GM12878 (cell line): ENCODE measurements around the gene FAM118B. TPM values are rescaled to one million over a fixed set of nuclear protein-coding genes. Genes with fewer than 3 reads are reported as not detected.

Experiments
- ATAC-seq: fragments of 200-7000 bp; cut with Tn5 transposase; 3 replicates; pipeline ENCODE4 v1.9.1; 2020; ENCODE audit warnings: mild to moderate bottlenecking, moderate library complexity
- BruUV-seq: library from RNA; stranded (reverse); fragments of 400-500 nt; replicated peaks from 2 replicates; lab custom pipeline; 2021; lab: Mats Ljungman, UMichigan
- CTCF ChIA-PET: fragments of 300-600 bp; sonication (Branson Sonifier 250); formaldehyde crosslinking; extraction: SDS; loops from one replicate; lab custom pipeline; 2021; ENCODE audit warnings: inconsistent platforms; lab: Yijun Ruan, JAX
- POLR2A ChIA-PET: fragments of 350-600 bp; formaldehyde crosslinking; extraction: SDS; loops from one replicate; lab custom pipeline; 2021; ENCODE audit warnings: inconsistent platforms; lab: Charles Lee
- RAD21 ChIA-PET: fragments of 300-600 bp; sonication (Branson Sonifier 250); formaldehyde crosslinking; loops from one replicate; lab custom pipeline; 2023; ENCODE audit warnings: antibody characterized with exemption; ENCODE audit not compliant: unreplicated experiment; lab: Charles Lee
- SMC1A ChIA-PET: fragments of 300-600 bp; sonication (Branson Sonifier 250); formaldehyde crosslinking; loops from one replicate; lab custom pipeline; 2023; ENCODE audit not compliant: unreplicated experiment, uncharacterized antibody; lab: Charles Lee
- DNase-seq: peaks from one replicate; pipeline ENCODE4 v3.0.0-alpha.2; 2011; ENCODE audit warnings: low read depth, low spot score
- FAIRE-seq: peaks from 3 replicates; lab custom pipeline; 2011; peaks lifted over from hg19 to GRCh38; lab: Jason Lieb, UNC
- H2AFZ ChIP-seq: 2 replicates; pipeline ENCODE4 v1.6.0; 2011; ENCODE audit warnings: low read depth, low read length, control low read depth; ENCODE audit not compliant: control insufficient read depth
- H3K27ac ChIP-seq: 2 replicates; pipeline ENCODE4 v1.5.1; 2011; ENCODE audit warnings: control low read depth; ENCODE audit not compliant: control insufficient read depth, insufficient read depth
- H3K27me3 ChIP-seq, 2 experiments: replicated peaks in 1 of 2; 2 replicates each; pipeline versions ENCODE4 v1.6.0 to v1.6.1; 2011; ENCODE audit warnings: low read length in 1 of 2; ENCODE audit not compliant: control insufficient read depth in 2 of 2, insufficient read depth in 2 of 2
- H3K36me3 ChIP-seq, 2 experiments: 2 replicates each; pipeline ENCODE4 v1.5.1; 2011; ENCODE audit warnings: low read length in 1 of 2; ENCODE audit not compliant: control insufficient read depth in 2 of 2, insufficient read depth in 2 of 2
- H3K4me1 ChIP-seq: 2 replicates; pipeline ENCODE4 v1.6.1; 2011; ENCODE audit warnings: mild to moderate bottlenecking, low read length, moderate library complexity, mixed read lengths; ENCODE audit not compliant: control insufficient read depth, insufficient read depth
- H3K4me2 ChIP-seq: 2 replicates; pipeline ENCODE4 v1.6.0; 2011; ENCODE audit warnings: control low read depth; ENCODE audit not compliant: control insufficient read depth, insufficient read depth
- H3K4me3 ChIP-seq: fragments of 200-600 bp; sonication (generic); 2 replicates; pipeline ENCODE4 v1.5.1; 2016
- H3K79me2 ChIP-seq: 2 replicates; pipeline ENCODE4 v1.6.0; 2011; ENCODE audit warnings: low read length; ENCODE audit not compliant: control insufficient read depth, insufficient read depth
- H3K9ac ChIP-seq: 2 replicates; pipeline ENCODE4 v1.8.0; 2011; ENCODE audit warnings: low read length, control low read depth, mixed read lengths; ENCODE audit not compliant: control insufficient read depth, insufficient read depth
- H3K9me3 ChIP-seq: replicated peaks from 3 replicates; pipeline ENCODE4 v1.5.1; 2011; ENCODE audit warnings: mild to moderate bottlenecking, low read length; ENCODE audit not compliant: control insufficient read depth, insufficient read depth
- H4K20me1 ChIP-seq: 2 replicates; pipeline ENCODE4 v1.6.0; 2011; ENCODE audit not compliant: control insufficient read depth, insufficient read depth
- CBFB ChIP-seq: IDR thresholded peaks from 2 replicates; pipeline ENCODE4 v1.6.1; 2016; ENCODE audit warnings: antibody characterized with exemption, low read depth
- GABPA ChIP-seq: IDR thresholded peaks from 2 replicates; pipeline ENCODE4 v1.6.1; 2014; ENCODE audit warnings: antibody characterized with exemption, low read depth, mild to moderate bottlenecking, inconsistent platforms
- LARP7 ChIP-seq: fragments of 450-650 bp; IDR thresholded peaks from 2 replicates; pipeline ENCODE4 v1.6.1; 2017; ENCODE audit warnings: mild to moderate bottlenecking
- MEF2B ChIP-seq: fragments of 450-650 bp; IDR thresholded peaks from 2 replicates; pipeline ENCODE4 v1.6.1; 2018; ENCODE audit warnings: mild to moderate bottlenecking, moderate library complexity; ENCODE audit not compliant: partially characterized antibody, poor library complexity, severe bottlenecking
- NFYB ChIP-seq: IDR thresholded peaks from 2 replicates; pipeline ENCODE4 v1.6.1; 2011; ENCODE audit warnings: low read depth, mild to moderate bottlenecking, low read length, improper control_type of control experiment, moderate library complexity; ENCODE audit not compliant: insufficient read depth
- POU2F2 ChIP-seq: IDR thresholded peaks from 3 replicates; pipeline ENCODE4 v1.6.1; 2011; ENCODE audit warnings: low read depth, mild to moderate bottlenecking, low read length, borderline replicate concordance
- RBBP5 ChIP-seq: fragments of 200-600 bp; sonication (generic); conservative IDR thresholded peaks from 2 replicates; pipeline ENCODE4 v1.6.1; 2016
- SIX5 ChIP-seq: IDR thresholded peaks from 2 replicates; pipeline ENCODE4 v1.6.1; 2011; ENCODE audit warnings: mild to moderate bottlenecking, low read depth, low read length, moderate library complexity; ENCODE audit not compliant: severe bottlenecking
- SP1 ChIP-seq: IDR thresholded peaks from one replicate; pipeline ENCODE4 v1.6.1; 2011; ENCODE audit warnings: low read depth, low read length
- TCF3 ChIP-seq: IDR thresholded peaks from 2 replicates; pipeline ENCODE4 v1.6.1; 2012; ENCODE audit warnings: low read depth, mild to moderate bottlenecking, low read length, borderline replicate concordance; ENCODE audit not compliant: insufficient read depth
- TCF7 ChIP-seq: IDR thresholded peaks from 2 replicates; pipeline ENCODE4 v1.6.1; 2014; ENCODE audit warnings: antibody characterized with exemption, borderline replicate concordance
- YY1 ChIP-seq: IDR thresholded peaks from 2 replicates; pipeline ENCODE4 v1.6.1; 2011; ENCODE audit warnings: low read depth, mild to moderate bottlenecking, low read length
- ZNF24 ChIP-seq: fragments of 450-650 bp; IDR thresholded peaks from 2 replicates; pipeline ENCODE4 v1.6.1; 2017; ENCODE audit warnings: antibody characterized with exemption, mild to moderate bottlenecking
- WGBS: methylation state at CpG from one replicate; pipeline ENCODE4 v1.1.6; 2016; ENCODE audit warnings: low lambda C conversion rate; ENCODE audit not compliant: insufficient replicate concordance, insufficient coverage; ENCODE audit errors: missing lambda C conversion rate; 5-methylcytosine and 5-hydroxymethylcytosine counted together
- in situ Hi-C: fragments of 300-500 bp; cut with MboI; formaldehyde crosslinking; loops from 9 replicates; pipeline ENCODE4 v1.14.3; 2018; ENCODE audit warnings: mixed read lengths
- intact Hi-C: fragments of 100-400 bp; cut with micrococcal nuclease; formaldehyde crosslinking; loops from one replicate; pipeline ENCODE4 v1.14.2; 2022; ENCODE audit not compliant: unreplicated experiment
- polyA plus RNA-seq, 11 experiments: library from polyadenylated mRNA; depleted of rRNA in 4 of 11; unstranded in 6 of 11; stranded (reverse) in 5 of 11; fragments of >200 nt; fragmentation: Nextera tagmentation in 4 of 11; fragmentation: Illumina TruSeq in 1 of 11; extraction: Ambion mirVana in 4 of 11; extraction: Trizol in 1 of 11; gene quantifications; 1 replicate in 1 of 11; 2 replicates in 10 of 11; pipeline versions ENCODE4 v1.2.1 to v1.2.3, GENCODE V29; 2011 to 2016; ENCODE audit warnings: inconsistent platforms in 2 of 11, missing spikeins in 2 of 11, low read depth in 1 of 11
- total RNA-seq, 4 experiments: library from RNA; depleted of rRNA in 3 of 4; stranded (reverse); fragments of >200 nt in 3 of 4; fragmentation: Illumina TruSeq in 1 of 4; extraction: Trizol in 1 of 4; gene quantifications; 2 replicates each; pipeline versions ENCODE4 v1.2.1 to v1.2.3, GENCODE V29; 2013 to 2021
- TF ChIP-seq, protein P1 (sequence below): fragments of 450-650 bp; IDR thresholded peaks from 2 replicates; pipeline ENCODE4 v1.6.1; 2016; ENCODE audit warnings: mild to moderate bottlenecking
- TF ChIP-seq, protein P2 (sequence below): fragments of 450-650 bp; IDR thresholded peaks from 2 replicates; pipeline ENCODE4 v1.6.1; 2017; ENCODE audit warnings: antibody characterized with exemption, mild to moderate bottlenecking, moderate library complexity
- TF ChIP-seq, protein P3 (sequence below): fragments of 450-650 bp; IDR thresholded peaks from 2 replicates; pipeline ENCODE4 v1.6.1; 2017; ENCODE audit warnings: mild to moderate bottlenecking, moderate library complexity

The FAM118B gene
- total and polyA plus RNA-seq, 10 of the 15 experiments (the other 5 are each of a cell fraction or from before 2014, with no cell fraction given) = 12.8 to 29.7 (median 16.5) TPM

DNA sequence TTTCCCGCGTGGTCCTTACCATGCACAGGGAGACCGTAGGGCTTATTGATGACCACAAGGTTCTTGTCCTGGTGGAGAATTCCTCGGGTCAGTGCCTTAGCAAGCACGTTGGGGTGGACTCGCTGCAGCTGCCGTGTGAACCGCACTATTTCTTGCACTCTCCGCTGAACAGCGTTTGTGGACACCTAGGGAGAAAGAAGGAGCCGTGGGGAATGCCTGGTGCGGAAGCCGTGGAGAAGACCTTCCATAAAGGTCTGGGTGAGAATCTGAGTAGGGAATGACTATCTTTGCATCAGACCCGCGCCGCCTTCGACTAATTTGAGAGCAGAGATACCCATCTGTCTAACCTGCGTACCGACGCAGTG, 729 bp upstream of the FAM118B start:
- BruUV-seq = no TSS peak
- peak overlapping the region; percentile 82 for H3K4me2 ChIP-seq
- H3K9me3 ChIP-seq = no peaks in the 10 kb centered on the region
- H3K4me1 ChIP-seq = peaks cover 3% of the 10 kb centered on the region
- POLR2A ChIA-PET = interaction anchor here (1.0 to 1.5 kb wide), 2 partner anchors 13 to 88 kb away, joined by 3 read pairs; no protein-coding TSS in a partner anchor
- intact Hi-C loops (loop anchor here (5.0 kb wide), 1 partner anchor 56 kb away; the partner anchor contains the start of genes FOXRED1 and SRPRA), in situ Hi-C loops (no loop called here)
- H3K27me3 ChIP-seq = no peaks in the 10 kb centered on the region
- peaks cover 16% of the 10 kb centered on the region for H3K79me2 ChIP-seq
- RAD21 ChIA-PET = interaction anchor here (1.2 to 1.5 kb wide), 2 partner anchors 22 to 93 kb away, joined by 3 to 4 read pairs; partner anchors contain the start of gene DCPS
- ATAC-seq = no peak; the same call in 2 of the 3 replicates
- SMC1A ChIA-PET = interaction anchor here (1.0 to 2.2 kb wide), 3 partner anchors 10 to 30 kb away, joined by 3 to 10 read pairs (median 4); no protein-coding TSS in a partner anchor
- peaks cover 2 to 3% of the 10 kb centered on the region in 2 experiments; a peak in 2 of 4 replicates for H3K36me3 ChIP-seq
- WGBS = 4% methylated on average over 20 of the region's 20 CpGs
- H3K4me3 ChIP-seq = peak overlapping the region; percentile 99
- no peak for FAIRE-seq
- DNase-seq = no peak
- peak overlapping the region; percentile 74 for H3K27ac ChIP-seq
- peak overlapping the region; percentile 83 for H3K9ac ChIP-seq
- CTCF ChIA-PET = interaction anchor here (1.5 to 2.0 kb wide), 2 partner anchors 17 to 268 kb away, joined by 6 to 7 read pairs; no protein-coding TSS in a partner anchor
- H4K20me1 ChIP-seq = no peaks in the 10 kb centered on the region
- TF ChIP-seq POU2F2 (no peak), MEF2B (no peak), YY1 (no peak), ZNF24 (no peak), SP1 (no peak), CBFB (no peak), TCF3 (no peak), NFYB (no peak), TCF7 (no peak), RBBP5 (no peak), LARP7 (no peak), SIX5 (no peak), GABPA (no peak)
- TF ChIP-seq, protein P1, sequence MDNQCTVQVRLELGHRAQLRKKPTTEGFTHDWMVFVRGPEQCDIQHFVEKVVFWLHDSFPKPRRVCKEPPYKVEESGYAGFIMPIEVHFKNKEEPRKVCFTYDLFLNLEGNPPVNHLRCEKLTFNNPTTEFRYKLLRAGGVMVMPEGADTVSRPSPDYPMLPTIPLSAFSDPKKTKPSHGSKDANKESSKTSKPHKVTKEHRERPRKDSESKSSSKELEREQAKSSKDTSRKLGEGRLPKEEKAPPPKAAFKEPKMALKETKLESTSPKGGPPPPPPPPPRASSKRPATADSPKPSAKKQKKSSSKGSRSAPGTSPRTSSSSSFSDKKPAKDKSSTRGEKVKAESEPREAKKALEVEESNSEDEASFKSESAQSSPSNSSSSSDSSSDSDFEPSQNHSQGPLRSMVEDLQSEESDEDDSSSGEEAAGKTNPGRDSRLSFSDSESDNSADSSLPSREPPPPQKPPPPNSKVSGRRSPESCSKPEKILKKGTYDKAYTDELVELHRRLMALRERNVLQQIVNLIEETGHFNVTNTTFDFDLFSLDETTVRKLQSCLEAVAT = no peak
- TF ChIP-seq, protein P2, sequence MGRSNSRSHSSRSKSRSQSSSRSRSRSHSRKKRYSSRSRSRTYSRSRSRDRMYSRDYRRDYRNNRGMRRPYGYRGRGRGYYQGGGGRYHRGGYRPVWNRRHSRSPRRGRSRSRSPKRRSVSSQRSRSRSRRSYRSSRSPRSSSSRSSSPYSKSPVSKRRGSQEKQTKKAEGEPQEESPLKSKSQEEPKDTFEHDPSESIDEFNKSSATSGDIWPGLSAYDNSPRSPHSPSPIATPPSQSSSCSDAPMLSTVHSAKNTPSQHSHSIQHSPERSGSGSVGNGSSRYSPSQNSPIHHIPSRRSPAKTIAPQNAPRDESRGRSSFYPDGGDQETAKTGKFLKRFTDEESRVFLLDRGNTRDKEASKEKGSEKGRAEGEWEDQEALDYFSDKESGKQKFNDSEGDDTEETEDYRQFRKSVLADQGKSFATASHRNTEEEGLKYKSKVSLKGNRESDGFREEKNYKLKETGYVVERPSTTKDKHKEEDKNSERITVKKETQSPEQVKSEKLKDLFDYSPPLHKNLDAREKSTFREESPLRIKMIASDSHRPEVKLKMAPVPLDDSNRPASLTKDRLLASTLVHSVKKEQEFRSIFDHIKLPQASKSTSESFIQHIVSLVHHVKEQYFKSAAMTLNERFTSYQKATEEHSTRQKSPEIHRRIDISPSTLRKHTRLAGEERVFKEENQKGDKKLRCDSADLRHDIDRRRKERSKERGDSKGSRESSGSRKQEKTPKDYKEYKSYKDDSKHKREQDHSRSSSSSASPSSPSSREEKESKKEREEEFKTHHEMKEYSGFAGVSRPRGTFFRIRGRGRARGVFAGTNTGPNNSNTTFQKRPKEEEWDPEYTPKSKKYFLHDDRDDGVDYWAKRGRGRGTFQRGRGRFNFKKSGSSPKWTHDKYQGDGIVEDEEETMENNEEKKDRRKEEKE = no peak
- TF ChIP-seq, protein P3, sequence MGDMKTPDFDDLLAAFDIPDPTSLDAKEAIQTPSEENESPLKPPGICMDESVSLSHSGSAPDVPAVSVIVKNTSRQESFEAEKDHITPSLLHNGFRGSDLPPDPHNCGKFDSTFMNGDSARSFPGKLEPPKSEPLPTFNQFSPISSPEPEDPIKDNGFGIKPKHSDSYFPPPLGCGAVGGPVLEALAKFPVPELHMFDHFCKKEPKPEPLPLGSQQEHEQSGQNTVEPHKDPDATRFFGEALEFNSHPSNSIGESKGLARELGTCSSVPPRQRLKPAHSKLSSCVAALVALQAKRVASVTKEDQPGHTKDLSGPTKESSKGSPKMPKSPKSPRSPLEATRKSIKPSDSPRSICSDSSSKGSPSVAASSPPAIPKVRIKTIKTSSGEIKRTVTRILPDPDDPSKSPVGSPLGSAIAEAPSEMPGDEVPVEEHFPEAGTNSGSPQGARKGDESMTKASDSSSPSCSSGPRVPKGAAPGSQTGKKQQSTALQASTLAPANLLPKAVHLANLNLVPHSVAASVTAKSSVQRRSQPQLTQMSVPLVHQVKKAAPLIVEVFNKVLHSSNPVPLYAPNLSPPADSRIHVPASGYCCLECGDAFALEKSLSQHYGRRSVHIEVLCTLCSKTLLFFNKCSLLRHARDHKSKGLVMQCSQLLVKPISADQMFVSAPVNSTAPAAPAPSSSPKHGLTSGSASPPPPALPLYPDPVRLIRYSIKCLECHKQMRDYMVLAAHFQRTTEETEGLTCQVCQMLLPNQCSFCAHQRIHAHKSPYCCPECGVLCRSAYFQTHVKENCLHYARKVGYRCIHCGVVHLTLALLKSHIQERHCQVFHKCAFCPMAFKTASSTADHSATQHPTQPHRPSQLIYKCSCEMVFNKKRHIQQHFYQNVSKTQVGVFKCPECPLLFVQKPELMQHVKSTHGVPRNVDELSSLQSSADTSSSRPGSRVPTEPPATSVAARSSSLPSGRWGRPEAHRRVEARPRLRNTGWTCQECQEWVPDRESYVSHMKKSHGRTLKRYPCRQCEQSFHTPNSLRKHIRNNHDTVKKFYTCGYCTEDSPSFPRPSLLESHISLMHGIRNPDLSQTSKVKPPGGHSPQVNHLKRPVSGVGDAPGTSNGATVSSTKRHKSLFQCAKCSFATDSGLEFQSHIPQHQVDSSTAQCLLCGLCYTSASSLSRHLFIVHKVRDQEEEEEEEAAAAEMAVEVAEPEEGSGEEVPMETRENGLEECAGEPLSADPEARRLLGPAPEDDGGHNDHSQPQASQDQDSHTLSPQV = no peak
- H2AFZ ChIP-seq = peak overlapping the region; percentile 97
